Smooth muscle cell (in vitro differentiated cells): ENCODE measurements around the gene TANGO6. TPM values are rescaled to one million over a fixed set of nuclear protein-coding genes. Genes with fewer than 3 reads are reported as not detected.

Experiments
- DNase-seq: peaks from one replicate; lab custom pipeline; 2025; ENCODE audit not compliant: unreplicated experiment; lab: John Stamatoyannopoulos, UW
- H2AFZ ChIP-seq: fragments of 200-600 bp; sonication (generic); 2 replicates; pipeline ENCODE4 v1.6.0; 2016; ENCODE audit warnings: antibody characterized with exemption, low read depth, mild to moderate bottlenecking
- H3F3A ChIP-seq: fragments of 200-600 bp; sonication (generic); 2 replicates; pipeline ENCODE4 v1.6.0; 2017; ENCODE audit warnings: antibody characterized with exemption, low read depth
- H3K27ac ChIP-seq: fragments of 200-600 bp; sonication (generic); 2 replicates; pipeline ENCODE4 v1.5.1; 2016; ENCODE audit warnings: low read depth, mild to moderate bottlenecking
- H3K27me3 ChIP-seq: fragments of 200-600 bp; sonication (generic); 2 replicates; pipeline ENCODE4 v1.6.1; 2016; ENCODE audit warnings: low read depth, mild to moderate bottlenecking
- H3K36me3 ChIP-seq: fragments of 200-600 bp; sonication (generic); 2 replicates; pipeline ENCODE4 v1.5.1; 2016; ENCODE audit warnings: low read depth
- H3K4me1 ChIP-seq: fragments of 200-600 bp; sonication (generic); 2 replicates; pipeline ENCODE4 v1.5.1; 2016; ENCODE audit warnings: low read depth
- H3K4me2 ChIP-seq: fragments of 200-600 bp; sonication (generic); 2 replicates; pipeline ENCODE4 v1.6.0; 2016; ENCODE audit warnings: mild to moderate bottlenecking
- H3K4me3 ChIP-seq: fragments of 200-600 bp; sonication (generic); 2 replicates; pipeline ENCODE4 v1.5.1; 2016; ENCODE audit warnings: mild to moderate bottlenecking
- H3K79me2 ChIP-seq: fragments of 200-600 bp; sonication (generic); 2 replicates; pipeline ENCODE4 v1.6.0; 2016; ENCODE audit warnings: low read depth, mild to moderate bottlenecking
- H3K9ac ChIP-seq: fragments of 200-600 bp; sonication (generic); 2 replicates; pipeline ENCODE4 v1.6.0; 2016; ENCODE audit warnings: low read depth
- H3K9me3 ChIP-seq: fragments of 200-600 bp; sonication (generic); replicated peaks from 2 replicates; pipeline ENCODE4 v1.5.1; 2016; ENCODE audit warnings: low read depth
- H4K20me1 ChIP-seq: fragments of 200-600 bp; sonication (generic); 2 replicates; pipeline ENCODE4 v1.6.0; 2016; ENCODE audit warnings: low read depth
- CTCF ChIP-seq: fragments of 200-600 bp; sonication (generic); IDR thresholded peaks from 2 replicates; pipeline ENCODE4 v1.5.1; 2017; ENCODE audit warnings: borderline replicate concordance, mild to moderate bottlenecking, antibody characterized with exemption; ENCODE audit not compliant: insufficient read depth, poor library complexity, severe bottlenecking
- WGBS: methylation state at CpG from one replicate; pipeline ENCODE4 v1.1.7; 2016; ENCODE audit warnings: low lambda C conversion rate; 5-methylcytosine and 5-hydroxymethylcytosine counted together
- polyA plus RNA-seq: library from polyadenylated mRNA; unstranded; fragments of >200 nt; fragmentation: Nextera tagmentation; extraction: Ambion mirVana; gene quantifications from 2 replicates; pipeline ENCODE4 v1.2.1, GENCODE V29; 2016
- total RNA-seq: library from RNA; depleted of rRNA; stranded (reverse); fragments of >200 nt; gene quantifications from 2 replicates; pipeline ENCODE4 v1.2.3, GENCODE V29; 2014

TANGO6 gene
- total and polyA plus RNA-seq, 2 experiments from 2014 or later = 4.5 to 5.2 TPM

- no peaks in the 10 kb centered on the region for H3F3A ChIP-seq
- no peak overlapping the region for H3K4me2 ChIP-seq
- no peaks in the 10 kb centered on the region for H3K79me2 ChIP-seq
- DNase-seq = no peak
- no peak overlapping the region for H2AFZ ChIP-seq
- H3K9ac ChIP-seq = no peak overlapping the region
- TF ChIP-seq CTCF = no peak
- no peak overlapping the region for H3K4me3 ChIP-seq
- no peaks in the 10 kb centered on the region for H3K4me1 ChIP-seq
- no peaks in the 10 kb centered on the region for H3K36me3 ChIP-seq
- H3K27ac ChIP-seq = no peak overlapping the region
- no peaks in the 10 kb centered on the region for H4K20me1 ChIP-seq
- H3K27me3 ChIP-seq = no peaks in the 10 kb centered on the region
- WGBS = 90% methylated on average over 6 of the region's 6 CpGs
- peaks cover 6% of the 10 kb centered on the region for H3K9me3 ChIP-seq
Observed at GRCh38 chr16:69037373-69038160, 194.2 kb downstream of the TANGO6 start.

- Histone ChIP-seq H3K9ac (no peak overlapping the region), H3F3A (no peaks in the 10 kb centered on the region), H3K4me3 (no peak overlapping the region), H3K4me1 (no peaks in the 10 kb centered on the region), H3K4me2 (no peak overlapping the region), H3K9me3 (peaks cover 6% of the 10 kb centered on the region), H4K20me1 (no peaks in the 10 kb centered on the region), H3K79me2 (no peaks in the 10 kb centered on the region), H2AFZ (no peak overlapping the region), H3K27me3 (no peaks in the 10 kb centered on the region), H3K36me3 (no peaks in the 10 kb centered on the region), H3K27ac (no peak overlapping the region)
- TF ChIP-seq CTCF = no peak
- WGBS = 91% methylated on average over 4 of the region's 4 CpGs
- no peak for DNase-seq
Observed at GRCh38 chr16:69039333-69039941, 196.1 kb downstream of the TANGO6 start.

GRCh38 chr16:69040144-69040909, 197.0 kb downstream of the TANGO6 start:
- Histone ChIP-seq H3K36me3 (no peaks in the 10 kb centered on the region), H3K27ac (no peak overlapping the region), H3K27me3 (no peaks in the 10 kb centered on the region), H3K79me2 (no peaks in the 10 kb centered on the region), H3K4me2 (no peak overlapping the region), H3K4me1 (no peaks in the 10 kb centered on the region), H3K9me3 (peaks cover 6% of the 10 kb centered on the region), H3K9ac (no peak overlapping the region), H4K20me1 (no peaks in the 10 kb centered on the region), H2AFZ (no peak overlapping the region), H3K4me3 (no peak overlapping the region), H3F3A (no peaks in the 10 kb centered on the region)
- no peak for DNase-seq
- WGBS = 97% methylated on average over 6 of the region's 6 CpGs
- no peak for TF ChIP-seq CTCF
